Neural cell (in vitro differentiated cells): ENCODE data around the gene STXBP5. TPM values are rescaled to one million over a fixed set of nuclear protein-coding genes. Genes with fewer than 3 reads are reported as not detected.

Source experiments
- H2AFZ ChIP-seq: fragments of 200-600, 300-800 bp; sonication (generic), shearing (Covaris generic); 2 replicates; pipeline ENCODE4 v1.6.0; 2014; ENCODE audit warnings: low read depth, mild to moderate bottlenecking, antibody characterized with exemption, low read length, moderate library complexity
- H3F3A ChIP-seq: fragments of 200-600 bp; shearing (Covaris generic); 2 replicates; pipeline ENCODE4 v1.6.1; 2016; ENCODE audit warnings: mild to moderate bottlenecking, moderate library complexity, mixed read lengths, antibody characterized with exemption, low read length; ENCODE audit not compliant: insufficient read depth, poor library complexity, severe bottlenecking
- H3K27ac ChIP-seq: fragments of 200-600, 300-800 bp; sonication (generic), shearing (Covaris generic); 2 replicates; pipeline ENCODE4 v1.5.1; 2014; ENCODE audit warnings: mild to moderate bottlenecking, low read length, moderate library complexity
- H3K27me3 ChIP-seq: fragments of 300-800, 200-600 bp; sonication (generic), shearing (Covaris generic); 2 replicates; pipeline ENCODE4 v1.6.0; 2014; ENCODE audit warnings: mild to moderate bottlenecking, low read depth, low read length, moderate library complexity; ENCODE audit not compliant: insufficient read depth
- H3K36me3 ChIP-seq: fragments of 300-800, 200-600 bp; sonication (generic), shearing (Covaris generic); 2 replicates; pipeline ENCODE4 v1.5.1; 2014; ENCODE audit warnings: mild to moderate bottlenecking, antibody characterized with exemption, low read length, moderate library complexity; ENCODE audit not compliant: insufficient read depth
- H3K4me2 ChIP-seq: fragments of 300-800, 200-600 bp; sonication (generic), shearing (Covaris generic); 2 replicates; pipeline ENCODE4 v1.6.0; 2014; ENCODE audit warnings: mild to moderate bottlenecking, low read length
- H3K4me3 ChIP-seq: fragments of 300-800, 200-600 bp; sonication (generic), shearing (Covaris generic); 2 replicates; pipeline ENCODE4 v1.5.1; 2014; ENCODE audit warnings: mild to moderate bottlenecking, low read length, moderate library complexity
- H3K79me2 ChIP-seq: fragments of 200-600 bp; shearing (Covaris generic); replicated peaks from 2 replicates; pipeline ENCODE4 v1.6.0; 2014; ENCODE audit warnings: mild to moderate bottlenecking, low read length, moderate library complexity; ENCODE audit not compliant: insufficient read depth
- H3K9ac ChIP-seq: fragments of 300-800, 200-600 bp; sonication (generic), shearing (Covaris generic); 2 replicates; pipeline ENCODE4 v1.6.1; 2016; ENCODE audit warnings: mild to moderate bottlenecking, low read length, mixed read lengths
- H3K9me2 ChIP-seq: fragments of 200-600 bp; shearing (Covaris generic); 2 replicates; pipeline ENCODE4 v1.6.1; 2016; ENCODE audit warnings: mild to moderate bottlenecking, low read length, mixed read lengths; ENCODE audit not compliant: insufficient read depth
- H3K9me3 ChIP-seq: fragments of 200-600, 300-800 bp; sonication (generic), shearing (Covaris generic); 2 replicates; pipeline ENCODE4 v1.6.1; 2016; ENCODE audit warnings: mild to moderate bottlenecking, mixed run types, low read length, moderate library complexity, mixed read lengths
- H4K20me1 ChIP-seq: fragments of 200-600 bp; shearing (Covaris generic); 2 replicates; pipeline ENCODE4 v1.6.1; 2016; ENCODE audit warnings: mild to moderate bottlenecking, mixed run types; ENCODE audit not compliant: insufficient read depth
- EP300 ChIP-seq: fragments of 450-650 bp; conservative IDR thresholded peaks from 2 replicates; pipeline ENCODE4 v1.6.1; 2014; ENCODE audit warnings: antibody characterized with exemption, mild to moderate bottlenecking, moderate library complexity; ENCODE audit not compliant: poor library complexity, severe bottlenecking
- EZH2 ChIP-seq: fragments of 200-600, 300-800 bp; shearing (Covaris generic), sonication (generic); IDR thresholded peaks from 2 replicates; pipeline ENCODE4 v1.6.1; 2014; ENCODE audit warnings: antibody characterized with exemption, low read length, borderline replicate concordance, mild to moderate bottlenecking; ENCODE audit not compliant: insufficient read depth, poor library complexity, severe bottlenecking
- MXI1 ChIP-seq: fragments of 450-650 bp; conservative IDR thresholded peaks from 2 replicates; pipeline ENCODE4 v1.6.1; 2014; ENCODE audit warnings: antibody characterized with exemption, mild to moderate bottlenecking; ENCODE audit not compliant: poor library complexity, severe bottlenecking
- POLR2AphosphoS5 ChIP-seq: IDR thresholded peaks from 2 replicates; pipeline ENCODE4 v1.6.1; 2012
- RAD21 ChIP-seq: fragments of 450-650 bp; conservative IDR thresholded peaks from 2 replicates; pipeline ENCODE4 v1.6.1; 2014; ENCODE audit warnings: antibody characterized with exemption, mild to moderate bottlenecking, moderate library complexity
- SMC3 ChIP-seq: fragments of 450-650 bp; conservative IDR thresholded peaks from 2 replicates; pipeline ENCODE4 v1.6.1; 2014; ENCODE audit warnings: antibody characterized with exemption, mild to moderate bottlenecking, moderate library complexity; ENCODE audit not compliant: poor library complexity
- TAF1 ChIP-seq: IDR thresholded peaks from 2 replicates; pipeline ENCODE4 v1.6.1; 2012; ENCODE audit warnings: low read depth
- polyA plus RNA-seq: library from polyadenylated mRNA; depleted of rRNA; stranded (reverse); fragments of >200 nt; gene quantifications from 2 replicates; pipeline ENCODE4 v1.2.3, GENCODE V29; 2014
- TF ChIP-seq, protein P1 (sequence below): IDR thresholded peaks from 2 replicates; pipeline ENCODE4 v1.6.1; 2012; ENCODE audit warnings: borderline replicate concordance
- TF ChIP-seq, protein P2 (sequence below): fragments of 450-650 bp; IDR thresholded peaks from 2 replicates; pipeline ENCODE4 v1.5.1; 2014; ENCODE audit warnings: antibody characterized with exemption, mild to moderate bottlenecking, moderate library complexity; ENCODE audit not compliant: poor library complexity, severe bottlenecking

Gene STXBP5
- polyA plus RNA-seq, 1 donor from 2014 or later, result 56.4 TPM

DNA sequence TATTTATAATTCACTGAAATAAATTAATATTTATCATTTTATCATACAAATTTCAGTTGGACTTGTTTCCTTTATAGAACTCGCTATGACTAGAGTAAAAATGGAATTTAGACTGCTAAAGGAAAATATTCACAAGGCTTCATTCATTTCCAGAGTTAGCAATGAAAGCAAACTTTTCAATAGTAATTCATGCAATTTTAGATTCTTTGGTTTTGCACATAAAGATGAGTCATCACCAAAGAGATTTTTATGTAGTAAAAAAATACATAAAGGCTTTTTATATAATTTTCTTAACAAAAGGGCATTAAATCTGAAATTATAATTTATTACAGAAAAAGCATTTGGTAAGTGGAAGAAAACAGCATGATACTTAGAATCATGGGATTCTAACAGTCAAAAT is 37.2 kb upstream of the STXBP5 start:
- Histone ChIP-seq H3K9ac (no peak overlapping the region), H3K9me2 (no peaks in the 10 kb centered on the region), H3K9me3 (no peaks in the 10 kb centered on the region), H2AFZ (no peak overlapping the region), H3F3A (no peaks in the 10 kb centered on the region), H3K4me2 (no peak overlapping the region), H4K20me1 (no peaks in the 10 kb centered on the region), H3K4me3 (no peak overlapping the region), H3K79me2 (no peaks in the 10 kb centered on the region), H3K27me3 (no peaks in the 10 kb centered on the region), H3K36me3 (no peaks in the 10 kb centered on the region), H3K27ac (no peak overlapping the region)
- no peak for TF ChIP-seq EZH2
- TF ChIP-seq, protein P1, sequence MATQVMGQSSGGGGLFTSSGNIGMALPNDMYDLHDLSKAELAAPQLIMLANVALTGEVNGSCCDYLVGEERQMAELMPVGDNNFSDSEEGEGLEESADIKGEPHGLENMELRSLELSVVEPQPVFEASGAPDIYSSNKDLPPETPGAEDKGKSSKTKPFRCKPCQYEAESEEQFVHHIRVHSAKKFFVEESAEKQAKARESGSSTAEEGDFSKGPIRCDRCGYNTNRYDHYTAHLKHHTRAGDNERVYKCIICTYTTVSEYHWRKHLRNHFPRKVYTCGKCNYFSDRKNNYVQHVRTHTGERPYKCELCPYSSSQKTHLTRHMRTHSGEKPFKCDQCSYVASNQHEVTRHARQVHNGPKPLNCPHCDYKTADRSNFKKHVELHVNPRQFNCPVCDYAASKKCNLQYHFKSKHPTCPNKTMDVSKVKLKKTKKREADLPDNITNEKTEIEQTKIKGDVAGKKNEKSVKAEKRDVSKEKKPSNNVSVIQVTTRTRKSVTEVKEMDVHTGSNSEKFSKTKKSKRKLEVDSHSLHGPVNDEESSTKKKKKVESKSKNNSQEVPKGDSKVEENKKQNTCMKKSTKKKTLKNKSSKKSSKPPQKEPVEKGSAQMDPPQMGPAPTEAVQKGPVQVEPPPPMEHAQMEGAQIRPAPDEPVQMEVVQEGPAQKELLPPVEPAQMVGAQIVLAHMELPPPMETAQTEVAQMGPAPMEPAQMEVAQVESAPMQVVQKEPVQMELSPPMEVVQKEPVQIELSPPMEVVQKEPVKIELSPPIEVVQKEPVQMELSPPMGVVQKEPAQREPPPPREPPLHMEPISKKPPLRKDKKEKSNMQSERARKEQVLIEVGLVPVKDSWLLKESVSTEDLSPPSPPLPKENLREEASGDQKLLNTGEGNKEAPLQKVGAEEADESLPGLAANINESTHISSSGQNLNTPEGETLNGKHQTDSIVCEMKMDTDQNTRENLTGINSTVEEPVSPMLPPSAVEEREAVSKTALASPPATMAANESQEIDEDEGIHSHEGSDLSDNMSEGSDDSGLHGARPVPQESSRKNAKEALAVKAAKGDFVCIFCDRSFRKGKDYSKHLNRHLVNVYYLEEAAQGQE, result no peak
- TF ChIP-seq, protein P2, sequence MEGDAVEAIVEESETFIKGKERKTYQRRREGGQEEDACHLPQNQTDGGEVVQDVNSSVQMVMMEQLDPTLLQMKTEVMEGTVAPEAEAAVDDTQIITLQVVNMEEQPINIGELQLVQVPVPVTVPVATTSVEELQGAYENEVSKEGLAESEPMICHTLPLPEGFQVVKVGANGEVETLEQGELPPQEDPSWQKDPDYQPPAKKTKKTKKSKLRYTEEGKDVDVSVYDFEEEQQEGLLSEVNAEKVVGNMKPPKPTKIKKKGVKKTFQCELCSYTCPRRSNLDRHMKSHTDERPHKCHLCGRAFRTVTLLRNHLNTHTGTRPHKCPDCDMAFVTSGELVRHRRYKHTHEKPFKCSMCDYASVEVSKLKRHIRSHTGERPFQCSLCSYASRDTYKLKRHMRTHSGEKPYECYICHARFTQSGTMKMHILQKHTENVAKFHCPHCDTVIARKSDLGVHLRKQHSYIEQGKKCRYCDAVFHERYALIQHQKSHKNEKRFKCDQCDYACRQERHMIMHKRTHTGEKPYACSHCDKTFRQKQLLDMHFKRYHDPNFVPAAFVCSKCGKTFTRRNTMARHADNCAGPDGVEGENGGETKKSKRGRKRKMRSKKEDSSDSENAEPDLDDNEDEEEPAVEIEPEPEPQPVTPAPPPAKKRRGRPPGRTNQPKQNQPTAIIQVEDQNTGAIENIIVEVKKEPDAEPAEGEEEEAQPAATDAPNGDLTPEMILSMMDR, result no peak
- no peak for TF ChIP-seq SMC3
- no peak for TF ChIP-seq EP300
- TF ChIP-seq POLR2AphosphoS5, result no peak
- no peak for TF ChIP-seq RAD21
- TF ChIP-seq MXI1, result no peak
- TF ChIP-seq TAF1, result no peak

DNA sequence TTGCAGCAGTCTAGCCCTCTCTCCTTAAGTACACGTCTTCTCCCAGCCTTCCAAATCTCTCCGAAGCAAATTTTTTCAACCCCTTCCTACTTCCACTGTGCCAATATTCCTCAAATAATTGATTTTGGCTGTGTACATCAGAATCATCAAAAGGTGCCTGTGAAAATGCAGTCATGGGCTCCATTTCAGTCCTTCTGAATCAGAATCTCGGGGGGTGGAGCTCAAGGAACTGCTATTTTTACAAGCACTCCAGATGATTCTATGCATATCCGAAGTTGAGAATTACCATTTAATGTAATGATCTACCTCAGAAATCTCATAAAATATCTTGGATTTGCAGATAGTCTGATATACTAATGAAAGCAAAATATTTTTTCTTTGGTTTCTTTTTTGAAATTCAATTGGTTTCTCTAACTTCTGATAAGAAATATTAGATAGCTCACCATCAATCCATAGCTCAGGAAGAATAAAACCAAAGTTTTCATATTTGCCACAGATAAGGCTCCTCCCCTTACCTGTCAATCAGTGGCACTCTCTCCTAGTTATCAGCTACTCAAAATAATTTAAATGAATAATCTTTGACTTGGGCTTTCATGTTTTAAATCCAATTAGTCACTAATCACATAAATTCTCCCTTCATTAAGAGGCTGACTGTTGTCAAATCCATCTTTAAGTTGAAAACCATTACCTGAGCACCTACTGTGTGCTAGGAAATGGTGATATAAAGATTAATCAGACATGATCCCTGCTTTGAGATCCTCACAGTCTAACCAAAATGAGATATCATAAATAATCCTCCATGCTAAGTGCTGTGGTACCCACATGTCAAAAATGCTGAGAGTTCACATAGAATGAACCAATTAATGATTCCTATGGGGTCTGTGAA is 36.4 kb upstream of the STXBP5 start:
- no peaks in the 10 kb centered on the region for H3K79me2 ChIP-seq
- H3K4me2 ChIP-seq, result no peak overlapping the region
- no peaks in the 10 kb centered on the region for H3K27me3 ChIP-seq
- H4K20me1 ChIP-seq, result no peaks in the 10 kb centered on the region
- no peaks in the 10 kb centered on the region for H3K9me3 ChIP-seq
- TF ChIP-seq EZH2, result no peak
- TF ChIP-seq RAD21, result no peak
- TF ChIP-seq, protein P2, result no peak
- no peak for TF ChIP-seq TAF1
- no peak for TF ChIP-seq POLR2AphosphoS5
- no peak for TF ChIP-seq MXI1
- TF ChIP-seq, protein P1, result no peak
- TF ChIP-seq EP300, result no peak
- H3K9ac ChIP-seq, result no peak overlapping the region
- no peak overlapping the region for H2AFZ ChIP-seq
- H3K4me3 ChIP-seq, result no peak overlapping the region
- H3K9me2 ChIP-seq, result no peaks in the 10 kb centered on the region
- H3K36me3 ChIP-seq, result no peaks in the 10 kb centered on the region
- H3K27ac ChIP-seq, result no peak overlapping the region
- no peaks in the 10 kb centered on the region for H3F3A ChIP-seq
